OCI-LY1 (cell line): ENCODE measurements around the gene OR10G7.
A peak's percentile ranks its signal among the peaks of the same experiment; 100 is the strongest.

ENCODE experiments used
- CTCF ChIP-seq: fragments of 200-600 bp; sonication (generic), shearing (Covaris generic); IDR thresholded peaks from 2 replicates; pipeline ENCODE4 v1.5.1; 2017; ENCODE audit warnings: mild to moderate bottlenecking, antibody characterized with exemption, low read length, moderate library complexity, mixed read lengths
- EZH2 ChIP-seq: fragments of 200-600 bp; sonication (generic), shearing (Covaris generic); IDR thresholded peaks from 2 replicates; pipeline ENCODE4 v1.8.0; 2017; ENCODE audit warnings: borderline replicate concordance, mixed run types, mild to moderate bottlenecking, antibody characterized with exemption, low read length, moderate library complexity, mixed read lengths

GRCh38 chr11:124069429-124070401, 28.6 kb upstream of the OR10G7 start:
- peak; percentile 61 for TF ChIP-seq CTCF
- TF ChIP-seq EZH2: no peak
